ACHN (cell line): ENCODE results near the gene SLC40A1.

Experiments
- DNase-seq: peaks from one replicate; pipeline ENCODE4 v3.0.0-alpha.2; 2015
- in situ Hi-C: cut with HindIII; loops from 2 replicates; pipeline ENCODE4 v1.10.0; 2017; ENCODE audit warnings: low sequenced_read_pairs, low pct_ligation_motif_present, low pct_unique_long_range_greater_than_20kb

The SLC40A1 gene

DNA sequence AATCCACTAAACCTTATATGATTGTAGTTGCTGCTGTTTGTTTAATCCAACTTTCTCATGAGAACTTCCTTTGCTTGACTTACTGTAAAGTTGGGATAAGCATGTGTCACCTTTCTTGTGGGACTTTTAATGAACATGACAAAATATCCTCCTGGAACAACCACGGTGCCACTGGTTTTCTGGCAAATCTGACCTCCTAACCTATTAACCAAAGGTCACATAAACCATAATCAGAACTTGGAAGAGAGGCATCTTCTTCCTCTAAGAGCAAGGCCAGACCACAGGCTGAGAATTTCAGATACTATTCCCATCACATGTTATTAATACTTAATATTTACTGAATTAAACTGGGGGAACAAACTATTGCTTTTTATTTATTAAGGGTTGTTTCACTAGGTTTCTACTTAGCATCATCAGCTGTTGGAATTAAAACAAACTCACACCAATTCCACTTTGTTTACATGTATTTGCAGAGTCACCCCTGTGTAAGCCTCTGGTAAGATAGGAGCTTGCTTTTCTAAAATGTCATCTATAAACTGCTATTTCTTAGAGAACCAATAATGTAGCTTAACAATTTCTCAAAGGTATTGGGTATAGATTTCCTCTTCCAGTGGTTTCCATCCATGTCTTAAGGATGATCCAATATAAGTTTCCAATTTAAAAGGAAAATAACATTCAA, 2.2 kb downstream of the SLC40A1 start:
- in situ Hi-C loops, result no loop called here
- no peak for DNase-seq

DNA sequence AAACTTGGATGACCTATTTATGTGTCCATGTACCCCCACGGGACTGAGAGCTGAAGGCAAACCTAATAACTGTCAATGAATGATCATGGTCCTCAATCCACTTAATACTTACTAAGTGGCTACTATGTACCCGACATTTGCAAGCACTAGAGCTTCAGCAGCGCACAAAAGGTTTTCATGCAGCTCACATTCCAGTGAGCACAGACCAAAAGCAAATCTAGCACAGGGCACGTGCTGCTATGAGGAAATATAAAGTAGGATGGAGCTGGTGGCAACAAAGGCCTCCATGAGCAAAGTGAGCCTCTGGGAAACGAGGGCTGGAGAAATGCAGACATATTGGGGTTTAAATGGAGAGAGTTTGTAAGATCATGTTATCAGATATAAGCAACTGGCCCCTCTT, 3.5 kb downstream of the SLC40A1 start:
- in situ Hi-C loops, result no loop called here
- DNase-seq, result no peak

DNA sequence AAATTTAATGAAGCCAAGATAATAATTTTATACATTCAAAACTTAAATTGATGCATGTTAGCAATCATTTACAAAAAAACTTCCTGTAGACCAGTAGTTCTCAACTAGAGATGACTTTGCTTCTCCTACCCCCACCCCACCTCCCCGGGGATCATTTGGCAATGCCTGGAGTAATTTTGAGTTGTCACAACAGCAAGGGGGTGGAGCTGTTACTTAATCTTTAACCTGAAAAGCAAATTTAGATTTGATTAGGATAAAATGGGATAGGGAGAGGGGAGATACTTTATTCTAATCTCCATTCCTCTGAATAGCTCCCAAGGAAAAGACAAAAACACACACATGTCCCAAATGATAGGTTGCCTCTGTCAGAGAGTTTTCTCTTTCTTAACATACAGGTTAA, 4.2 kb downstream of the SLC40A1 start:
- in situ Hi-C loops, result no loop called here

DNA sequence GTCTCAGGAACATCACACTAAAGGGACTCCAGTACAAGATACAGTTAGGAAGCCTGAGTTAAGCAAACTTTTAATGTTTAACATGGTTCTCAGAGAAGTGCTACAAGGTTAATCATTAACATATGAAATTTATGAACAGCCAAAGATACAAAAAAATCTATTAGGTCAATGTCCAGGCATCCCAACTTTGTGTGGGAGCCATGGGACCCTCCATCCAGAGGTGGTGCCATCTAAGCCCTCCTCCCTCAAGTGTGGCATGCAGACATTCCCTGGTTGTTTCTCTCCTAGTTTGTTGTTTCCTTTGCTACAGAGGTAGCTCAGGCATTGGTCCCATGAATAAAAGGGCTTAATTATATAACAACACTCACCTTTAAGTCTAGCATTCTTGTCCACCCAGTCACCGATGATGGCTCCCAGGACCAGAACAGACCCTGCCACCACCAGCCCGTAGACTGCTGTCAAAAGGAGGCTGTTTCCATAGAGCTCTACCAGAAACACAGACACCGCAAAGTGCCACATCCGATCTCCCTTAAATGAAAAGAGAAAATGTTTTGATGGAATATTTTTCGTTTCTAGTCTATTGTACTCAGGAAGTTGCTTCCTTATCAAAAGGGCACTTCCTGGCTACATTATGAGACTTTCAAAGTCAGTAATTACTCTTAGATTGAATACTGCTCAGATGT, 5.7 kb downstream of the SLC40A1 start:
- peak; percentile 85 for DNase-seq
- in situ Hi-C loops, result no loop called here

More for the DNA sequence above, 4.2 kb downstream of the SLC40A1 start:
- DNase-seq, result no peak

DNA sequence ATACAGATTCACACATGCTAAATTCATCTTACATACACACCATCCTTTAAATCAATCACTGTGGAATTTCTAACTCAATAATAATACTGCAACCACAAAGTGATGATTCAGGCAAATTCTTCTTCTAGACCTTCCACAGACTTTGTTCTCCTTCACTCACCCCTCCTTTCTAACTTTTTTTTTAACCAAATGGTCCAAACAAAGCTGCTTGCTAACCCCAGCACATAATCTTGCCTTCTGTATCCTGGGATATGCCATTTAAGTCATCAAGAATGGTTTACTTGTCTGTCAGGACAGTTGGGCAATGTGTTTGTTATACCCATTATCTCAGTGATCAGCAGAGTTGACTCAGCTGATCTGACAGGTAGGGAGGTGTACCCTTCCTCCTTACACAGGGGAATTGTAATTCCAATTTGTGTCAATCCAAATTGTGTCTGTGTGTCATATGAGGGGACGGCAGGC, 10.0 kb downstream of the SLC40A1 start:
- in situ Hi-C loops, result no loop called here
- peak; percentile 69 for DNase-seq

DNA sequence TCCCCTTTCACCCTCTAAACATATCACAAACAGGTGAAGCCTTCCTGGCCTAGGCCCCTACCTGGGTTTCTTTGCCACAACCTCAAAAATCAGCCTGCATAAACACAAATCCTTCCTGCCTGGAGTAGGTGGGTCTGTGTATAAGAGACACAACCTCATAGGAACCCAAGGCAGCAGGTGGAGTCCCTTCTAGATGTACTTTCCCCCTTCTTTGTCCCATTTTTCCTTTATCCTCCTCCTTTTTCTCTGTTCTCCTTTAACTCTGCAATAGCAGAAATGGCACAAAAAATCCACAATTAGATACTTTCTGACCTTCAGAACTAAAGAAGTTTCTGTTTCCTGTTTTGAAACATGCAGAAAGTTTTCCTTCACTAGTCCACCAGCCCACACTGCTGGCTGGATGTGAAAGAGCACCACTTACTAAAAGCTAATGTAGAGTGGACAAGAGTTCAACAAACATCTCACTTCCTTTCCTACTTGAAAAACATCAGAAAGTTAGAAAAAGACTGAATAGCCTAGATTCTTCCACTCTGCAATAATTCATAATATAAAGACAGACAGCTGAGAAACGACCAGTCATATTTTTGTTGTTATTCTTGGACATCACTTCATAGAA, 11.2 kb downstream of the SLC40A1 start:
- in situ Hi-C loops, result no loop called here
- DNase-seq, result no peak

DNA sequence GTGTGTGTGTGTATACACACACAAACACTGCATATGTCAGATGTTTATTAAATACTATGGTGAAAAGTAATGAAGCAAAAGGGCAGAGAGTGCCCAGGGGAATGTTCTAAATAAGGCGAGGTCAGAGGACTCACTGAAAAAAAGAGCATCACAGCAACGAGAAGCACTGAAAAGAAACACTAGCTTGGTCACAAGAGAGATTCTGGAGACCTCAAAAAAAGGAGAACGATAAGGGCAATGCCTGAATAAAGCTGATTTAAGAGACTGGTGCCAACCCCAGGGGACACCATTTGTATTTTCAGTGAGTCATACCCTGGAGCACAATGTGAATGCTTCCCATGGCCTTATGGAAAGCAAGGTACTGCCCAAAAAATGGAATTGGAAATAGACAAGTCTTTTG, 14.5 kb downstream of the SLC40A1 start:
- in situ Hi-C loops, result no loop called here

DNA sequence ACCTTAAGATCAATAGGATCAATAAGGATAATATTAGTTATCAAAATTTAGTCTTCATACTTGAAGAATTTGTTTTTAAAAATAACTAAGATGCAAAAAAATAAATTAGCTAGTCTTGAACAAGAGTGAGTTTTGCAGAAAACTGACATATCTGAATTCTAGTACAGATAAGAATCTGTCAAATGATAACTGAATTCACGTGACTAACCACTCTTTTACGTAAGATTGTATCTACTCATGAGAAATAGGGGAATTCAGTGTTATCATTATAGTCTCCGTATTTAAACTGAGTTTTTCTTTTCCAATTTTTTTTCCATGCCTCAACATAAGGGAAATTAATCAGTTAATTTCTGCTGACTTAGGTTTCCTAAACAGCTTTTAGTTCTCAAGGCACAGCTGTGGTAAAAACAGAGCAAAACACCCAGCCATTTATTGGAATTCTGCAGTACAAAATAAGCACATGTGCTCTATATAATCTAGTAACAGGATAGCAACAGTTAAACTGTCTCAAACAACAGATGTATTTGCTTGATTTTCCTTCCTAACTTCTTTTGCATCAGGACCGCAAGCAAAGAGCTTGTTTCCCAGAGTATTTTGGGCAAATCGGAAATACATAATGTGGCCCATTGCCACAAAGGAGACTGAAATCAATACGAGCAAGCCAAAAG, 19.1 kb downstream of the SLC40A1 start:
- DNase-seq, result no peak
- in situ Hi-C loops, result no loop called here

More for the DNA sequence above, 14.5 kb downstream of the SLC40A1 start:
- DNase-seq, result no peak

DNA sequence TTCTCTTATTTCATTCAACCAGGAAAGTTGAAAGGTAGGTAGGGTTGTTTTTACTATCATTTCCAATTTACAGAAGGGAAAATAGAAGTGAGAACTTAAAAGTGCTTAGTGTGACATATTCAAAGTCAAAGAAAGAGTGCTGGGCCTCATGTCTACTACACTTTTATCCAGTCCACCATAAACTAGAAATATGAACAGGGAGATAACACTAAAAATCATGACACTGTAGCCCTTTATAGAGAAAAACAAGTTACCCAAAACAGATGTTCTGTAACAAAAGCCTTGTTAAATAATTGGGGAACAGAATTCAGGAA, 20.4 kb downstream of the SLC40A1 start:
- in situ Hi-C loops, result no loop called here
- no peak for DNase-seq

DNA sequence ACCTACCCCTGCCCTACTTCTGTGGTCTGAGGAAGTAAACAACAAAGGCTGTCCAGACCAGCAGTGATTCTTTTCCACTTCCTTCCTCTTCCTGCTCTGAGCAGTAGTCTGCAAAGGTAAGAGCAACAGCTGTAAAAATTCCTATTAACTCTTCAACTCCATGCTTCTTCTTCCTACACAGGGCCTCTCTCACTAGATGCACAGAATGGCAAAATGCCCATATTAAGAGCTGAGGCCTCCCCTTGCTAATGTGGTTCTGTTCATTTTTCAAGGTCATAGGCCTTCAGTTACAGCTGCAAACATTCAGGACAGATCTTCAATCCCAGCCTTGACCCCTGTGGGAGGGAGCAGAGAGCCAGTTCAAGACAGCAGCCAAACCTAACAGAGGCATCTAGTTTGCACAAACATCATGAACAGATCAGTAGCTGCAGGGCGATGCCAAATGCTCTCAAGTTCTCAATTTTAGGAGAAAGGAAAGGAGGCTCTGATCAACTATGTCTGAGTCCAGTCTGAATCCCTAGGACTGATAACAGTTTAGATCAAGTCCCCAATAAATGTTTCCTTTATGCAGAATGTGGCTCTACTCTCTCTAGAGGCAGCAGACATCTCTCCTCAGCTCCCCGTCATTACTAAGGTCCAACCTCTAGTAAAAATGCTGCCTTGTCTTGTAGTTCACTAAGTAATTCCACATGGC, 20.9 kb downstream of the SLC40A1 start:
- in situ Hi-C loops, result no loop called here
- DNase-seq, result no peak

DNA sequence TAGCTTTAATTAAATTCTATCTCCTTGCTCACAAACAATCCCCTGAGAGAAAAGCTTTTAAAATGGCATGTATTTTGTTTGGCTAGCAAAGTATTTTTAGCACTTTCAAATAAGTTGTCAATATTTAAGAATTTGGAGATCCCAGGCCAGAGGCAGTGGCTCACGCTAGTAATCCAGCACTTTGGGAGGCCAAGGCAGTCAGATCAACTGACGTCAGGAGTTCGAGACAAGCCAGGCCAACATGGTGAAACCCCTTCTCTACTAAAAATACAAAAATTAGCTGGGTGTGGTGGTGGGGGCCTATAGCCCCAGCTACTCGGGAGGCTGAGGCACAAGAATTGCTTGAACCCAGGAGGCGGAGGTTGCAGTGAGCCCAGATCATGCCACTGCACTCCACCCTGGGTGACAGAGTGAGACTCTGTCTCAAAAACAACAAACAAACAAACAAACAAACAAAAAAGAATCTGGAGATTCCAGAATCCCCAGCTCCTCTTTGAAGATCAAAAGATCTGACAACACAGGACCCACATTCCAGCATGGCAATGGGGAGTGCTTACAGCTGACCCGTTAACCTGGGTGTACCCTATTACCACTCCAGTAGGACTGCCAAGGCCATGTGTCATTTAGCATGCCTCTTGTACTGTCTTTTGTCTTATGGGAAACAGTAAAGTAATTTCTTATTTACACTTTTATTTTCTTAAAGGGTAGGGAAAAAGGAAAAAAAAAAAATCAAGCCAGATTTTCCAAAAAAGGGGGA, 21.9 kb downstream of the SLC40A1 start:
- no peak for DNase-seq
- in situ Hi-C loops, result no loop called here

DNA sequence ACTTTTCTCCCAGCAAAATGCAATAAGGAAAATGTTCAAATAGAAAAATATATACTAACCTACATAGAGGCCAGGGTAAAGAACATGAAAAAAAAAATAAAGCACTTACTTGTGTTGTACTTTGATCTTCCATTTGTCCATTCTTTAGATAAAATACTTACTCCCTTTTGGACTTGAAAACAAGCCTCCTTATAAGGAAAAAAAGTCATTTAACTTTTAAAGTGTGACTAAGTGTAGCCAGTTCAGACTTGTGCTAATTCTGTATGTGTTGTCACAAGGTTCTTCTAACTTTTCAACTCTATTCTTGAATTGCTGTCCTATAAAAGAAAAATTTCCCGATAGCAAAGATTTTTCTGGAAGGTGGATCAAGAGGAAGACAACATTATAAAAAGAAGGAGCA, 23.2 kb downstream of the SLC40A1 start:
- in situ Hi-C loops, result no loop called here
- no peak for DNase-seq

DNA sequence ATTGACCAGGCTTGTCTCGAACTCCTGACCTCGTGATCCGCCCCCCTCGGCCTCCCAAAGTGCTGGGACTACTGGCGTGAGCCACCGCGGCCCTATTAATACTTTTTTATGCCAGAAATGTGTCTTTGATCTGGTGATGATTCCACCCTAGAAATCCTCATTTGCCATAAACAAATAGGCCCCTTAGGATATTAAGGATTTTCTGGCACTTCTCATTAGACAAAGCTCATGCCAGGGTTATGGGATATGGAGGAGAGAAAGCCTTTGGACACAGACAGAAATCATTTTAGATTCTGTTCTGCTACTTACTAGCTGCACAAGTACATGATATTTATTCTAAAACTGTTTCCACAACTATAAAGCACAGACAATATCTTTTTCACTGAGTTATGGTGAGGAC, 24.1 kb downstream of the SLC40A1 start:
- in situ Hi-C loops, result no loop called here
- DNase-seq, result no peak

DNA sequence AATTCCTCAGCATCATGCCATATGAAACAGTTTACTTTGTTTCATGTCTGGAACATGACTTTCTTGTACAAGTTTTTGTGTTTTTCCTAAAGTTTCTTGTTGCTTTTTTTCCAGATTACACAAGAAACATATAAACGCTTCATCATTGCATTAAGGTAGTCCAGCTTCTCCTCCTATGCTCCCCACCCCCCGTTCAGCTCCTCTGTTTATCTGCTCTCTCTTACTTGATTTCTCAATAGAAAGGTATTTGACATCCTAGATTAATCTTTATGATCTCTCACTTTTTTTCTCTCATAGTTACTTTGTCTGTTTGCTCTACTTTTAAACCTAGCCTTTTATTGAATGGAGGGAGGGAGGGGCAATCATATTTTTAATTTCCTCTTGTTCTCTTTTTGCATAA, 25.4 kb downstream of the SLC40A1 start:
- DNase-seq, result no peak
- in situ Hi-C loops, result no loop called here

DNA sequence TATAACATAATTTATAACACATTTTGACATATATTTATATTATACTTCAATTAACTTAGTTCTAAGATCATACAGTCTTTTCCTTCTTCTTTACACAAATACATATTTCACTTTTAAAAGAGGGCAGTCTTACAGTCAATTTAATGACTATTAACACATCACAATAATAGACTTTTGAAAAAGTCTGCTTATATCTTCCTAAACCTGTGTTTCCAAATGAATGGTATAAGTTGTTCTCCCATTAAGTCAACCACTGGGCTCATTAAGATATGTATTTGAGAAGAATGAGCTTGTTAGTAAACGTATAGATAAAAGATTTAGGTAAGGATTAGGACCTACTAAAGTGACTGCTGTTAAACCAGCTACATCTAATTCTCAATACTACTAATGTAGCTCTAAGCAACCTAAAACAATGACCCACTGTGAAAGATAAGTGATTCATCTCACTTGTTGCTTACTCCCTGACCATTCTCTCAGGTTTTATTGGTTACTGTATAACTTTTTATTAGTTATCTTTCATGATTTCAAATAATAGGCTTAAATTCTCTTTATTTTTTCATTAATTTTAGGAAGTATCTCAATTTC, 27.0 kb downstream of the SLC40A1 start:
- DNase-seq, result no peak

DNA sequence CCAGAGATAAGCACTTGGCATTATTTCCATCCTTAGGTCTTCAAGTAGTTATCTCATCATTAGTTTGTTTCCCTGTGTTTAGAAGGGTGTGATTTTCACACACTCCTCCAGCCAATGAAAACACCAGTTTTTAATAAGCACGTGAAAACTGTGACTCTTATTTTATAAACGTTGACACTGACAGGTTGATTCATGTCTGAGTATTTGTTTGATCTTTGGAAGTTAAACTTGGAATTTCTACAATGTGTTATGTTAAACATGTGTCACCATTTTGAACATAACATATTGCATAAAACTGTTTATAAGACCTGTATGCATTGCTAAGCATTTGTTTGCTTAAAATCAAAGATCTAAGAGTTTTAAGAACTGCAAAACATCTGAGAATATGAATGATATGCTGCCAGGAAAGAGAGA, 27.6 kb downstream of the SLC40A1 start:
- DNase-seq, result no peak
- in situ Hi-C loops, result no loop called here

More for the DNA sequence above, 27.0 kb downstream of the SLC40A1 start:
- in situ Hi-C loops, result no loop called here

DNA sequence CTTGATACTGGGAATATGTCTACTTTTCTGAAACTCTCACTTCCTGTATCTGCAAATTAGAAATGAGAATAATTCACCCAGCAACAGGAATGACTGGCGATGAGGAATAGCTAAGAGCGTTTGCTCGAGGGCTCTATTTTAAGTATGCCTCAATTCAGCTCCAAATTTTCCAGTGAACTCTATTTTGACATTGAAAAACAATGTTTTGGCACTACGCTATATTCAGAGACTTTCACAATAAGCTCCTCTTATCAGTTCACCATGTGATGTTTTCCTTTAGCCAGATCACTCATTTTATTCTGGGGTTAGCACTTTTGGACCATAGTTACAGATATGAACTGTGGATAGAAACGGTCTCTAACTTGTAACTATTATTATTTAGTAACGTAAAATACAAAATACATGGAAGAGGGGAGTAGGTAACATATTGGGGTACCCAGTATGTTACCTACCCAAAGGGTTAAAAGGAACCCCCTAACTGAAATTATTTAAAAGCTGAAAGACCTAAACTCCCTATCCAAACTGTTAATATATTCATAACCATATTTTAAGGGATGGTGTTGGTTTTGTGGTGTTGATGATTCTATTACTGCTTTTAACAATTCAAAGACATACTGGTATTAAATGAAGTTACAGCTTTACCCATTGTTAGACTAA, 28.1 kb downstream of the SLC40A1 start:
- DNase-seq, result no peak
- in situ Hi-C loops, result no loop called here
